Measurements from ENCODE around the gene CWH43.

Gene CWH43

GRCh38 chr4:48985976-48986653, at the start of gene CWH43:
Gene CWH43 (plus strand): TSS chr4:48986275. CDS start chr4:48986430, 155 bp downstream.
- TF ChIP-seq CTCF (IDR thresholded peaks at IDR 0.05; ENCODE audit: low read depth, low read length) (no peak), POLR2A (IDR thresholded peaks at IDR 0.05; ENCODE audit: extremely low read depth, insufficient read length) (no peak), MYC (IDR thresholded peaks at IDR 0.05; ENCODE audit: low read depth, low read length) (no peak), MAX (IDR thresholded peaks at IDR 0.05; ENCODE audit: low read depth, low read length) (no peak)
- no peak for DNase-seq (ENCODE audit: low read depth)
- H3K4me3 ChIP-seq (ENCODE audit: low read depth, low read length): no peak within 1 kb of the TSS

- no peak overlapping the region for H3K4me3 ChIP-seq (ENCODE audit: low read depth, low read length)
- no peak for TF ChIP-seq POLR2A (IDR thresholded peaks at IDR 0.05; ENCODE audit: extremely low read depth, insufficient read length)
- no peak for TF ChIP-seq CTCF (IDR thresholded peaks at IDR 0.05; ENCODE audit: low read depth, low read length)
These were observed 49.0 kb upstream of the CWH43 start for GRCh38 chr4:48937033-48937432.

GRCh38 chr4:48938831-48939230, 47.2 kb upstream of the CWH43 start:
- no peak for DNase-seq (ENCODE audit: low read depth)
- no peak overlapping the region for H3K4me3 ChIP-seq (ENCODE audit: low read depth, low read length)
- no peak for TF ChIP-seq MYC (IDR thresholded peaks at IDR 0.05; ENCODE audit: low read depth, low read length)
- no peak for TF ChIP-seq CTCF (IDR thresholded peaks at IDR 0.05; ENCODE audit: low read depth, low read length)
- no peak for TF ChIP-seq POLR2A (IDR thresholded peaks at IDR 0.05; ENCODE audit: extremely low read depth, insufficient read length)

More at GRCh38 chr4:48937033-48937432, 49.0 kb upstream of the CWH43 start:
- DNase-seq (ENCODE audit: low read depth): no peak

- no peak for TF ChIP-seq MYC (IDR thresholded peaks at IDR 0.05; ENCODE audit: low read depth, low read length)
- no peak for TF ChIP-seq MAX (IDR thresholded peaks at IDR 0.05; ENCODE audit: low read depth, low read length)
- no peak for TF ChIP-seq CTCF (IDR thresholded peaks at IDR 0.05; ENCODE audit: low read depth, low read length)
- TF ChIP-seq POLR2A (IDR thresholded peaks at IDR 0.05; ENCODE audit: extremely low read depth, insufficient read length): no peak
- DNase-seq (ENCODE audit: low read depth): no peak
- no peak overlapping the region for H3K4me3 ChIP-seq (ENCODE audit: low read depth, low read length)
These were observed 46.3 kb upstream of the CWH43 start for GRCh38 chr4:48939785-48940184.

GRCh38 chr4:48943387-48943786, 42.7 kb upstream of the CWH43 start:
- TF ChIP-seq POLR2A (IDR thresholded peaks at IDR 0.05; ENCODE audit: extremely low read depth, insufficient read length) (no peak), MYC (IDR thresholded peaks at IDR 0.05; ENCODE audit: low read depth, low read length) (no peak), CTCF (IDR thresholded peaks at IDR 0.05; ENCODE audit: low read depth, low read length) (peak; percentile 11)
- no peak for DNase-seq (ENCODE audit: low read depth)
- H3K4me3 ChIP-seq (ENCODE audit: low read depth, low read length): no peak overlapping the region

GRCh38 chr4:48944252-48944651, 41.8 kb upstream of the CWH43 start:
- no peak for DNase-seq (ENCODE audit: low read depth)
- H3K4me3 ChIP-seq (ENCODE audit: low read depth, low read length): no peak overlapping the region
- TF ChIP-seq MAX (IDR thresholded peaks at IDR 0.05; ENCODE audit: low read depth, low read length) (no peak), MYC (IDR thresholded peaks at IDR 0.05; ENCODE audit: low read depth, low read length) (no peak), POLR2A (IDR thresholded peaks at IDR 0.05; ENCODE audit: extremely low read depth, insufficient read length) (no peak), CTCF (IDR thresholded peaks at IDR 0.05; ENCODE audit: low read depth, low read length) (no peak)

All from NB4 (cell line).